Endothelial cell of umbilical vein (primary cell): ENCODE results near the gene SPEF2. TPM values are rescaled to one million over a fixed set of nuclear protein-coding genes. Genes with fewer than 3 reads are reported as not detected.

ENCODE experiments used
- BruUV-seq: library from RNA; stranded (reverse); fragments of 400-500 nt; replicated peaks from 2 replicates; lab custom pipeline; 2021; lab: Mats Ljungman, UMichigan
- CTCF ChIA-PET: fragments of 300-600, 350-600 bp; sonication (Branson Sonifier 250); formaldehyde crosslinking; loops from one replicate; lab custom pipeline; 2021; ENCODE audit warnings: antibody characterized with exemption, inconsistent platforms; lab: Charles Lee
- POLR2A ChIA-PET: fragments of 300-600, 350-600 bp; sonication (Branson Sonifier 250); formaldehyde crosslinking; loops from one replicate; lab custom pipeline; 2021; ENCODE audit warnings: antibody characterized with exemption, inconsistent platforms; lab: Charles Lee
- DNase-seq: peaks from one replicate; pipeline ENCODE4 v3.0.0-alpha.2; 2011; ENCODE audit warnings: low read depth, low spot score
- FAIRE-seq: peaks from 2 replicates; lab custom pipeline; 2011; peaks lifted over from hg19 to GRCh38; lab: Jason Lieb, UNC
- H2AFZ ChIP-seq: 2 replicates; pipeline ENCODE4 v1.6.0; 2012; ENCODE audit warnings: low read depth, low read length, control low read depth, inconsistent platforms
- H3K27ac ChIP-seq: 2 replicates; pipeline ENCODE4 v1.5.1; 2011; ENCODE audit warnings: low read depth, mild to moderate bottlenecking, control low read depth, low read length, moderate library complexity; ENCODE audit not compliant: insufficient read depth
- H3K27me3 ChIP-seq, 2 experiments: 2 replicates each; pipeline versions ENCODE4 v1.6.0 to v1.6.1; 2011; ENCODE audit warnings: low read length in 2 of 2, mixed read lengths in 1 of 2; ENCODE audit not compliant: control insufficient read depth in 2 of 2, insufficient read depth in 2 of 2
- H3K36me3 ChIP-seq, 2 experiments: 2 replicates in 1 of 2; 3 replicates in 1 of 2; pipeline ENCODE4 v1.5.1; 2011; ENCODE audit warnings: low read length in 2 of 2, mild to moderate bottlenecking in 1 of 2, moderate library complexity in 1 of 2; ENCODE audit not compliant: control insufficient read depth in 2 of 2, insufficient read depth in 2 of 2; ENCODE audit errors: extremely low read depth in 1 of 2
- H3K4me1 ChIP-seq: 3 replicates; pipeline ENCODE4 v1.5.1; 2011; ENCODE audit warnings: mild to moderate bottlenecking, low read length; ENCODE audit not compliant: control insufficient read depth, insufficient read depth; ENCODE audit errors: extremely low read depth
- H3K4me2 ChIP-seq: 2 replicates; pipeline ENCODE4 v1.6.1; 2011; ENCODE audit warnings: low read length, control low read depth, mixed read lengths; ENCODE audit not compliant: insufficient read depth
- H3K4me3 ChIP-seq, 3 experiments: fragments of 200-600 bp in 1 of 3; sonication (generic), shearing (Covaris generic) in 1 of 3; replicated peaks in 1 of 3; 2 replicates each; pipeline ENCODE4 v1.5.1; 2011 to 2016; ENCODE audit warnings: control low read depth in 3 of 3, low read length in 3 of 3, mild to moderate bottlenecking in 2 of 3, inconsistent platforms in 1 of 3, low read depth in 1 of 3, moderate library complexity in 1 of 3; ENCODE audit not compliant: insufficient read depth in 1 of 3
- H3K79me2 ChIP-seq: 2 replicates; pipeline ENCODE4 v1.6.0; 2012; ENCODE audit warnings: low read length, inconsistent platforms; ENCODE audit not compliant: control insufficient read depth, insufficient read depth
- H3K9ac ChIP-seq: replicated peaks from 2 replicates; pipeline ENCODE3; 2011; ENCODE audit warnings: low read length, control low read depth; ENCODE audit not compliant: insufficient read depth; ENCODE audit errors: extremely low read depth
- H3K9me1 ChIP-seq: replicated peaks from 3 replicates; pipeline ENCODE4 v1.6.0; 2011; ENCODE audit warnings: mild to moderate bottlenecking, low read length; ENCODE audit not compliant: control insufficient read depth, insufficient read depth; ENCODE audit errors: extremely low read depth
- H3K9me3 ChIP-seq: replicated peaks from 2 replicates; pipeline ENCODE4 v1.5.1; 2012; ENCODE audit warnings: low read length, inconsistent platforms; ENCODE audit not compliant: control insufficient read depth, insufficient read depth
- H4K20me1 ChIP-seq: replicated peaks from 2 replicates; pipeline ENCODE3; 2011; ENCODE audit warnings: mild to moderate bottlenecking, low read length; ENCODE audit not compliant: control insufficient read depth, insufficient read depth; ENCODE audit errors: extremely low read depth
- EZH2 ChIP-seq: IDR thresholded peaks from 2 replicates; pipeline ENCODE4 v1.6.1; 2012; ENCODE audit warnings: borderline replicate concordance, low read depth, mild to moderate bottlenecking, moderate library complexity, low read length, inconsistent platforms; ENCODE audit not compliant: severe bottlenecking
- FOS ChIP-seq: IDR thresholded peaks from 2 replicates; pipeline ENCODE4 v1.6.1; 2011; ENCODE audit warnings: mild to moderate bottlenecking, low read length, moderate library complexity, borderline replicate concordance; ENCODE audit not compliant: insufficient read depth
- GATA2 ChIP-seq: IDR thresholded peaks from 2 replicates; pipeline ENCODE4 v1.7.0; 2011; ENCODE audit warnings: low read depth, mild to moderate bottlenecking, moderate library complexity, mixed read lengths, low read length; ENCODE audit not compliant: insufficient read length, insufficient read depth
- JUN ChIP-seq: IDR thresholded peaks from 2 replicates; pipeline ENCODE4 v1.6.1; 2011; ENCODE audit warnings: borderline replicate concordance, low read depth; ENCODE audit not compliant: insufficient read length, insufficient read depth
- MAX ChIP-seq: IDR thresholded peaks from 2 replicates; pipeline ENCODE4 v1.6.1; 2011; ENCODE audit not compliant: insufficient read depth, insufficient read length
- MYC ChIP-seq: IDR thresholded peaks from one replicate; pipeline ENCODE4 v1.6.1; 2011; ENCODE audit warnings: mild to moderate bottlenecking, low read depth, low read length
- POLR2A ChIP-seq: IDR thresholded peaks from 2 replicates; pipeline ENCODE4 v1.6.1; 2012; ENCODE audit warnings: low read depth, mild to moderate bottlenecking, control low read depth, low read length
- POLR2AphosphoS5 ChIP-seq: IDR thresholded peaks from 2 replicates; pipeline ENCODE4 v1.6.1; 2012; ENCODE audit warnings: low read depth, mild to moderate bottlenecking, control low read depth, low read length, moderate library complexity; ENCODE audit not compliant: insufficient read depth
- dilution Hi-C: fragments of 300-500 bp; cut with MboI; formaldehyde crosslinking; loops from one replicate; pipeline ENCODE4 v1.15.0; 2019; ENCODE audit warnings: low sequenced_read_pairs; ENCODE audit not compliant: extremely low pct_ligation_motif_present
- intact Hi-C: fragments of 100-400 bp; cut with micrococcal nuclease; formaldehyde crosslinking; loops from one replicate; pipeline ENCODE4 v1.10.0; 2022
- polyA plus RNA-seq, 4 experiments: library from polyadenylated mRNA; depleted of rRNA in 3 of 4; stranded (reverse) in 3 of 4; unstranded in 1 of 4; fragments of >200 nt; gene quantifications; 2 replicates each; pipeline versions ENCODE4 v1.2.1 to v1.2.3, GENCODE V29; 2011 to 2012; ENCODE audit warnings: missing spikeins in 1 of 4
- total RNA-seq: library from RNA; stranded (reverse); gene quantifications from 2 replicates; pipeline ENCODE4 v1.2.3, GENCODE V29; 2021
- TF ChIP-seq, protein P1 (sequence below), 2 donors: IDR thresholded peaks; 1 replicate in 1 of 2; 2 replicates in 1 of 2; pipeline ENCODE4 v1.5.1; 2011; ENCODE audit warnings: low read length in 2 of 2, mild to moderate bottlenecking in 2 of 2, moderate library complexity in 2 of 2, control low read depth in 1 of 2, inconsistent platforms in 1 of 2, low read depth in 1 of 2; ENCODE audit not compliant: insufficient read depth in 1 of 2; ENCODE audit errors: extremely low read depth in 1 of 2

SPEF2 gene
- total and polyA plus RNA-seq, 2 donors (not counting 3 experiments of a cell fraction or from before 2014, with no cell fraction given) = 0.28 to 0.73 TPM

GRCh38 chr5:35681911-35682310, 64.2 kb downstream of the SPEF2 start:
- H3K27me3 ChIP-seq = no peaks in the 10 kb centered on the region
- H3K79me2 ChIP-seq = no peaks in the 10 kb centered on the region
- TF ChIP-seq MAX = no peak
- TF ChIP-seq, protein P1, sequence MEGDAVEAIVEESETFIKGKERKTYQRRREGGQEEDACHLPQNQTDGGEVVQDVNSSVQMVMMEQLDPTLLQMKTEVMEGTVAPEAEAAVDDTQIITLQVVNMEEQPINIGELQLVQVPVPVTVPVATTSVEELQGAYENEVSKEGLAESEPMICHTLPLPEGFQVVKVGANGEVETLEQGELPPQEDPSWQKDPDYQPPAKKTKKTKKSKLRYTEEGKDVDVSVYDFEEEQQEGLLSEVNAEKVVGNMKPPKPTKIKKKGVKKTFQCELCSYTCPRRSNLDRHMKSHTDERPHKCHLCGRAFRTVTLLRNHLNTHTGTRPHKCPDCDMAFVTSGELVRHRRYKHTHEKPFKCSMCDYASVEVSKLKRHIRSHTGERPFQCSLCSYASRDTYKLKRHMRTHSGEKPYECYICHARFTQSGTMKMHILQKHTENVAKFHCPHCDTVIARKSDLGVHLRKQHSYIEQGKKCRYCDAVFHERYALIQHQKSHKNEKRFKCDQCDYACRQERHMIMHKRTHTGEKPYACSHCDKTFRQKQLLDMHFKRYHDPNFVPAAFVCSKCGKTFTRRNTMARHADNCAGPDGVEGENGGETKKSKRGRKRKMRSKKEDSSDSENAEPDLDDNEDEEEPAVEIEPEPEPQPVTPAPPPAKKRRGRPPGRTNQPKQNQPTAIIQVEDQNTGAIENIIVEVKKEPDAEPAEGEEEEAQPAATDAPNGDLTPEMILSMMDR (IDR thresholded peaks at IDR 0.05; ENCODE audit: extremely low read depth in 1 of 2, insufficient read depth in 1 of 2, low read depth in 1 of 2, low read length in 2 of 2) = no peak
- TF ChIP-seq MYC = no peak
- no peak for TF ChIP-seq POLR2AphosphoS5
- TF ChIP-seq EZH2 = no peak
- no peak for TF ChIP-seq POLR2A
- no peak for TF ChIP-seq GATA2
- TF ChIP-seq JUN = no peak
- TF ChIP-seq FOS = no peak
- no peak overlapping the region for H3K4me3 ChIP-seq
- H3K27ac ChIP-seq = no peak overlapping the region
- intact Hi-C loops = no loop called here
- no peaks in the 10 kb centered on the region for H3K36me3 ChIP-seq
- dilution Hi-C loops = no loop called here
- no peak for FAIRE-seq
- CTCF ChIA-PET = interaction anchor here (1.0 kb wide), 1 partner anchor 243 kb away, joined by 3 read pairs; no protein-coding TSS in a partner anchor
- no peaks in the 10 kb centered on the region for H3K9me1 ChIP-seq
- DNase-seq = no peak
- H4K20me1 ChIP-seq = no peaks in the 10 kb centered on the region
- H3K4me2 ChIP-seq = no peak overlapping the region
- POLR2A ChIA-PET = no interaction called here
- no TSS peak for BruUV-seq
- H2AFZ ChIP-seq = no peak overlapping the region
- H3K9me3 ChIP-seq = no peaks in the 10 kb centered on the region
- no peak overlapping the region for H3K9ac ChIP-seq
- H3K4me1 ChIP-seq = no peaks in the 10 kb centered on the region
